GM13976 (cell line): ENCODE data around the gene CFAP299.

Experiments
- DNase-seq: peaks from one replicate; pipeline ENCODE4 v3.0.0; 2012; ENCODE audit warnings: low spot score
- CTCF ChIP-seq: IDR thresholded peaks from 2 replicates; pipeline ENCODE4 v1.5.1; 2012; ENCODE audit warnings: borderline replicate concordance, mild to moderate bottlenecking; ENCODE audit not compliant: insufficient read depth; ENCODE audit errors: extremely low read depth, missing control alignments, control extremely low read depth
- in situ Hi-C: fragments of 300-500 bp; cut with MboI; formaldehyde crosslinking; loops from one replicate; pipeline ENCODE4 v1.12.0; 2022; ENCODE audit warnings: low sequenced_read_pairs, mixed read lengths, inconsistent platforms; ENCODE audit not compliant: unreplicated experiment

The CFAP299 gene

GRCh38 chr4:80585542-80585941, 250.0 kb downstream of the CFAP299 start:
- DNase-seq, result no peak
- in situ Hi-C loops, result no loop called here
- TF ChIP-seq CTCF, result no peak

GRCh38 chr4:80586716-80587115, 251.2 kb downstream of the CFAP299 start:
- TF ChIP-seq CTCF, result no peak
- DNase-seq, result no peak
- in situ Hi-C loops, result no loop called here

GRCh38 chr4:80587871-80588385, 252.4 kb downstream of the CFAP299 start:
- in situ Hi-C loops, result no loop called here
- TF ChIP-seq CTCF, result no peak
- DNase-seq, result no peak

- in situ Hi-C loops, result no loop called here
- TF ChIP-seq CTCF, result peak; percentile 11
- DNase-seq, result peak; percentile 9
Measured at GRCh38 chr4:80592950-80593349, 257.4 kb downstream of the CFAP299 start.

GRCh38 chr4:80594701-80595100, 259.2 kb downstream of the CFAP299 start:
- no peak for DNase-seq
- TF ChIP-seq CTCF, result no peak
- in situ Hi-C loops, result no loop called here

GRCh38 chr4:80608281-80608980, 272.9 kb downstream of the CFAP299 start:
- no peak for DNase-seq
- in situ Hi-C loops, result no loop called here
- TF ChIP-seq CTCF, result no peak

- no peak for DNase-seq
- no peak for TF ChIP-seq CTCF
- in situ Hi-C loops, result loop anchor here (10.0 kb wide), 1 partner anchor 435 kb away; no protein-coding TSS in a partner anchor
Measured at GRCh38 chr4:80610199-80610598, 274.7 kb downstream of the CFAP299 start.
